H1 (cell line): ENCODE measurements around the gene TTC4. TPM values are rescaled to one million over a fixed set of nuclear protein-coding genes. Genes with fewer than 3 reads are reported as not detected.

Source experiments
- CTCF ChIA-PET: fragments of 300-600 bp; sonication (Branson Sonifier 250); formaldehyde crosslinking; loops from one replicate; lab custom pipeline; 2021; ENCODE audit not compliant: partially characterized antibody; lab: Charles Lee
- POLR2A ChIA-PET: fragments of 300-600 bp; sonication (Branson Sonifier 250); formaldehyde crosslinking; loops from one replicate; lab custom pipeline; 2021; ENCODE audit warnings: inconsistent platforms; ENCODE audit not compliant: partially characterized antibody; lab: Charles Lee
- DNase-seq, 2 experiments: peaks; one replicate each; pipeline versions ENCODE4 v3.0.0 to v3.0.0-alpha.2; 2010 to 2022; ENCODE audit warnings: low spot score in 2 of 2, low read depth in 1 of 2, mixed read lengths in 1 of 2
- FAIRE-seq: peaks from 2 replicates; lab custom pipeline; 2011; peaks lifted over from hg19 to GRCh38; lab: Jason Lieb, UNC
- H2AFZ ChIP-seq: 2 replicates; pipeline ENCODE4 v1.8.1; 2012; ENCODE audit warnings: low read length, inconsistent platforms
- H2AK5ac ChIP-seq: 2 replicates; pipeline ENCODE4 v1.6.1; 2013; ENCODE audit warnings: low read depth, low read length
- H2BK120ac ChIP-seq: replicated peaks from 2 replicates; pipeline ENCODE3; 2013; ENCODE audit warnings: low read depth, low read length, inconsistent platforms
- H2BK12ac ChIP-seq: 2 replicates; pipeline ENCODE4 v1.6.1; 2013; ENCODE audit warnings: low read depth, low read length
- H2BK15ac ChIP-seq: 2 replicates; pipeline ENCODE4 v1.6.1; 2013; ENCODE audit warnings: low read length
- H2BK20ac ChIP-seq: 2 replicates; pipeline ENCODE4 v1.6.1; 2013; ENCODE audit warnings: low read length
- H2BK5ac ChIP-seq: 2 replicates; pipeline ENCODE4 v1.6.1; 2013; ENCODE audit warnings: low read depth, low read length
- H3K14ac ChIP-seq: 2 replicates; pipeline ENCODE4 v1.6.1; 2013; ENCODE audit warnings: inconsistent platforms; ENCODE audit not compliant: insufficient read length
- H3K18ac ChIP-seq: 2 replicates; pipeline ENCODE4 v1.6.1; 2013; ENCODE audit warnings: low read length; ENCODE audit errors: extremely low read depth
- H3K23ac ChIP-seq: 2 replicates; pipeline ENCODE4 v1.6.1; 2013; ENCODE audit warnings: inconsistent platforms; ENCODE audit not compliant: insufficient read length
- H3K23me2 ChIP-seq: 2 replicates; pipeline ENCODE4 v1.6.1; 2013; ENCODE audit warnings: low read depth, low read length
- H3K27ac ChIP-seq: 2 replicates; pipeline ENCODE4 v1.6.1; 2011; ENCODE audit warnings: low read depth, low read length, inconsistent platforms
- H3K27me3 ChIP-seq, 4 experiments: replicated peaks in 1 of 4; 1 replicate in 1 of 4; 2 replicates in 3 of 4; pipeline versions ENCODE4 v1.6.1 to v1.8.1; 2011 to 2013; ENCODE audit warnings: low read length in 3 of 4, mild to moderate bottlenecking in 3 of 4, inconsistent platforms in 2 of 4, mixed read lengths in 2 of 4, moderate library complexity in 1 of 4; ENCODE audit not compliant: control insufficient read depth in 3 of 4, insufficient read depth in 3 of 4; ENCODE audit errors: extremely low read depth in 1 of 4
- H3K36me3 ChIP-seq, 4 experiments: 2 replicates each; pipeline versions ENCODE4 v1.6.1 to v1.8.1; 2011 to 2013; ENCODE audit warnings: mild to moderate bottlenecking in 4 of 4, low read length in 3 of 4, moderate library complexity in 2 of 4, control low read depth in 1 of 4, inconsistent platforms in 1 of 4; ENCODE audit not compliant: insufficient read depth in 4 of 4, control insufficient read depth in 2 of 4
- H3K4ac ChIP-seq: replicated peaks from 2 replicates; pipeline ENCODE3; 2013; ENCODE audit warnings: low read length, low read depth, mixed read lengths, inconsistent platforms; ENCODE audit not compliant: insufficient read length
- H3K4me1 ChIP-seq, 4 experiments: replicated peaks in 1 of 4; 1 replicate in 1 of 4; 2 replicates in 3 of 4; pipeline versions ENCODE4 v1.6.1 to v1.8.1; 2011 to 2013; ENCODE audit warnings: low read length in 3 of 4, inconsistent platforms in 2 of 4, mixed read lengths in 1 of 4; ENCODE audit not compliant: insufficient read depth in 4 of 4, control insufficient read depth in 3 of 4
- H3K4me2 ChIP-seq, 2 experiments: 2 replicates each; pipeline versions ENCODE4 v1.6.1 to v1.8.1; 2011 to 2013; ENCODE audit warnings: low read depth in 2 of 2, low read length in 2 of 2, control low read depth in 1 of 2, inconsistent platforms in 1 of 2, mild to moderate bottlenecking in 1 of 2; ENCODE audit not compliant: insufficient read depth in 1 of 2
- H3K4me3 ChIP-seq, 4 experiments: fragments of 200-600, 300-600 bp in 1 of 4; sonication (generic), shearing (Covaris generic), sonication (Bioruptor Twin) in 1 of 4; 2 replicates each; pipeline versions ENCODE4 v1.5.1 to v1.8.1; 2011 to 2016; ENCODE audit warnings: low read length in 4 of 4, low read depth in 3 of 4, control low read depth in 2 of 4, inconsistent platforms in 2 of 4, mild to moderate bottlenecking in 2 of 4, mixed read lengths in 1 of 4, moderate library complexity in 1 of 4; ENCODE audit not compliant: insufficient read depth in 2 of 4; ENCODE audit errors: extremely low read depth in 1 of 4
- H3K56ac ChIP-seq: replicated peaks from 2 replicates; pipeline ENCODE3; 2013; ENCODE audit warnings: low read depth, mild to moderate bottlenecking, mixed read lengths, low read length, inconsistent platforms; ENCODE audit not compliant: insufficient read length
- H3K79me1 ChIP-seq: 2 replicates; pipeline ENCODE4 v1.6.1; 2013; ENCODE audit warnings: low read depth, low read length, control low read depth
- H3K79me2 ChIP-seq, 2 experiments: 2 replicates each; pipeline versions ENCODE4 v1.6.1 to v1.8.1; 2012 to 2013; ENCODE audit warnings: low read length in 2 of 2, mild to moderate bottlenecking in 2 of 2, inconsistent platforms in 1 of 2; ENCODE audit not compliant: insufficient read depth in 2 of 2, control insufficient read depth in 1 of 2
- H3K9ac ChIP-seq, 4 experiments: replicated peaks in 1 of 4; 1 replicate in 1 of 4; 2 replicates in 3 of 4; pipeline versions ENCODE4 v1.6.1 to v1.8.1; 2011 to 2013; ENCODE audit warnings: low read depth in 3 of 4, low read length in 3 of 4, control low read depth in 2 of 4, mild to moderate bottlenecking in 2 of 4, moderate library complexity in 2 of 4, inconsistent platforms in 1 of 4; ENCODE audit errors: extremely low read depth in 1 of 4
- H3K9me3 ChIP-seq, 2 experiments: 2 replicates each; pipeline versions ENCODE4 v1.6.1 to v1.8.1; 2012 to 2013; ENCODE audit warnings: mild to moderate bottlenecking in 2 of 2, moderate library complexity in 2 of 2, control low read depth in 1 of 2, inconsistent platforms in 1 of 2, low read depth in 1 of 2, low read length in 1 of 2, mixed read lengths in 1 of 2; ENCODE audit not compliant: insufficient read depth in 2 of 2
- H4K20me1 ChIP-seq, 2 experiments: replicated peaks in 1 of 2; 2 replicates each; pipeline versions ENCODE3 to v1.8.1; 2011 to 2013; ENCODE audit warnings: inconsistent platforms in 2 of 2, low read length in 2 of 2, mild to moderate bottlenecking in 1 of 2; ENCODE audit not compliant: insufficient read depth in 2 of 2, control insufficient read depth in 1 of 2
- H4K5ac ChIP-seq: 2 replicates; pipeline ENCODE4 v1.6.1; 2013; ENCODE audit warnings: low read length, low read depth, mixed read lengths, inconsistent platforms; ENCODE audit not compliant: insufficient read length
- H4K8ac ChIP-seq: 2 replicates; pipeline ENCODE4 v1.8.0; 2013; ENCODE audit warnings: mild to moderate bottlenecking, moderate library complexity, low read length, inconsistent platforms; ENCODE audit not compliant: insufficient read depth; ENCODE audit errors: extremely low read depth
- H4K91ac ChIP-seq: replicated peaks from 2 replicates; pipeline ENCODE3; 2013; ENCODE audit warnings: low read length, mixed read lengths, inconsistent platforms; ENCODE audit not compliant: insufficient read length
- ATF3 ChIP-seq: IDR thresholded peaks from 2 replicates; pipeline ENCODE4 v1.6.1; 2011; ENCODE audit warnings: low read depth, mild to moderate bottlenecking, low read length; ENCODE audit not compliant: insufficient read depth
- CEBPB ChIP-seq: IDR thresholded peaks from 2 replicates; pipeline ENCODE4 v1.6.1; 2012; ENCODE audit warnings: low read depth, low read length
- GABPA ChIP-seq: IDR thresholded peaks from 2 replicates; pipeline ENCODE4 v1.6.1; 2011; ENCODE audit warnings: mild to moderate bottlenecking, low read length, moderate library complexity, borderline replicate concordance; ENCODE audit not compliant: insufficient read depth
- JUN ChIP-seq: IDR thresholded peaks from 2 replicates; pipeline ENCODE4 v1.6.1; 2011; ENCODE audit warnings: low read depth, mild to moderate bottlenecking, improper control_type of control experiment, low read length
- PHF8 ChIP-seq: fragments of 200-600 bp; sonication (generic); conservative IDR thresholded peaks from 2 replicates; pipeline ENCODE4 v1.7.1; 2012; ENCODE audit warnings: low read depth, mild to moderate bottlenecking, inconsistent platforms, low read length, moderate library complexity
- POLR2AphosphoS5 ChIP-seq: IDR thresholded peaks from 2 replicates; pipeline ENCODE4 v1.6.1; 2011; ENCODE audit warnings: low read depth, low read length
- TEAD4 ChIP-seq: IDR thresholded peaks from 2 replicates; pipeline ENCODE4 v1.6.1; 2012; ENCODE audit warnings: low read depth, low read length, inconsistent platforms, mixed read lengths
- WGBS, 2 experiments: shearing (Covaris generic) in 1 of 2; methylation state at CpG; one replicate each; pipeline versions ENCODE4 v1.1.6 to v1.1.7; 2013 to 2015; ENCODE audit warnings: low lambda C conversion rate in 2 of 2, mixed read lengths in 2 of 2, inconsistent platforms in 1 of 2, low coverage in 1 of 2, missing lambda C conversion rate in 1 of 2; ENCODE audit not compliant: insufficient replicate concordance in 2 of 2, insufficient coverage in 1 of 2, insufficient read length in 1 of 2; ENCODE audit errors: extremely low coverage in 1 of 2, missing lambda C conversion rate in 1 of 2; 5-methylcytosine and 5-hydroxymethylcytosine counted together
- polyA plus RNA-seq, 7 experiments: library from polyadenylated mRNA; depleted of rRNA in 3 of 7; stranded (reverse) in 5 of 7; unstranded in 2 of 7; fragments of >200 nt in 5 of 7; fragments of 200-250 nt in 2 of 7; gene quantifications; 1 replicate in 5 of 7; 2 replicates in 1 of 7; 4 replicates in 1 of 7; pipeline versions ENCODE4 v1.2.1 to v1.2.3, GENCODE V29; 2011 to 2013; ENCODE audit warnings: missing spikeins in 2 of 7, mixed read lengths in 2 of 7
- total RNA-seq: library from RNA; stranded (reverse); fragmentation: NEBNext Ultra II Directional; extraction: Animal tissue kit (Norgen Biotek cat#: 25700); gene quantifications from 2 replicates; pipeline ENCODE4 v1.2.1, GENCODE V29; 2021

TTC4 gene
- total and polyA plus RNA-seq, 2 of the 8 experiments (the other 6 are each of a cell fraction or from before 2014, with no cell fraction given), result 21.0 to 25.1 TPM

DNA sequence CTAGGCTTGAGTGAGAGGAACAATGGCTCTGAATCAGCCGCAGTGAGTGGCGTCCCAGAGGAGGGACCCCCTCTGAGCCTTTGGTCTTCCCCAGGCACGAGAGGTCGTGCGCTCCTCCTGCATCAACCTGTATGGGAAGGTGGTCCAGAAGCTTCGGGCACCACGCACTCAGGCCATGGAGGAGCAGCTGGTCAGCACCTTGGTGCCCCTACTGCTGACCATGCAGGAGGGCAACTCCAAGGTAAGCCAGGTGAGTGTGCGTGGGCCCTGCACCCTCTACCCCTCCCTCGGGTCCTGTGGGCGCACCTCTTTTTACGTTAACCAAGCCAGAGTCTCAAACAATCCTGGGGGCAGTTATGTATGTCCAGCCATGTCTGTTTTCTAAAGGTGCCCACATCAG lies 13.7 kb upstream of the TTC4 start:
- H3K14ac ChIP-seq, result no peak overlapping the region
- no peaks in the 10 kb centered on the region for H3K9me3 ChIP-seq
- no peak overlapping the region for H3K4ac ChIP-seq
- H2AFZ ChIP-seq, result no peak overlapping the region
- H3K27me3 ChIP-seq, result 0 out of 7 replicates have a peak, but pooled peaks cover 0 to 3% (median 1%) of the 10 kb centered on the region in 4 experiments
- 87% methylated on average over 11 of the region's 11 CpGs; no CpG with 5 or more reads in 1 of the 2 experiments for WGBS, 2 experiments
- no peak overlapping the region for H3K18ac ChIP-seq
- no peak overlapping the region for H2BK5ac ChIP-seq
- no peak overlapping the region for H4K5ac ChIP-seq
- no peak overlapping the region for H2BK20ac ChIP-seq
- no peak overlapping the region for H4K8ac ChIP-seq
- FAIRE-seq (no peak), DNase-seq (no peak)
- H3K79me1 ChIP-seq, result no peaks in the 10 kb centered on the region
- no peak overlapping the region for H2BK120ac ChIP-seq
- no peak overlapping the region for H3K4me2 ChIP-seq
- H3K56ac ChIP-seq, result no peak overlapping the region
- H3K23me2 ChIP-seq, result no peaks in the 10 kb centered on the region
- H3K9ac ChIP-seq, result no peak overlapping the region
- no peaks in the 10 kb centered on the region for H3K36me3 ChIP-seq
- H2BK15ac ChIP-seq, result no peak overlapping the region
- no peak overlapping the region for H3K4me3 ChIP-seq
- no peaks in the 10 kb centered on the region for H3K4me1 ChIP-seq
- CTCF ChIA-PET, result interaction anchor here (0.9 to 1.6 kb wide), 4 partner anchors 7 to 243 kb away, joined by 3 to 4 read pairs (median 3); no protein-coding TSS in a partner anchor
- H3K27ac ChIP-seq, result no peak overlapping the region
- no peak overlapping the region for H3K23ac ChIP-seq
- no peaks in the 10 kb centered on the region for H4K20me1 ChIP-seq
- no peaks in the 10 kb centered on the region for H3K79me2 ChIP-seq
- POLR2A ChIA-PET, result interaction anchor here (1.0 kb wide), 1 partner anchor 8 kb away, joined by 4 read pairs; no protein-coding TSS in a partner anchor
- H4K91ac ChIP-seq, result no peak overlapping the region
- no peak overlapping the region for H2AK5ac ChIP-seq
- no peak overlapping the region for H2BK12ac ChIP-seq
- TF ChIP-seq JUN (no peak), GABPA (no peak), CEBPB (no peak), PHF8 (no peak), POLR2AphosphoS5 (no peak), ATF3 (no peak), TEAD4 (no peak)
